ENCODE measurements around the gene ZNF560. TPM values are rescaled to one million over a fixed set of nuclear protein-coding genes. Genes with fewer than 3 reads are reported as not detected.

The ZNF560 gene
- total RNA-seq, 2 experiments from 2014 or later: not detected

DNA sequence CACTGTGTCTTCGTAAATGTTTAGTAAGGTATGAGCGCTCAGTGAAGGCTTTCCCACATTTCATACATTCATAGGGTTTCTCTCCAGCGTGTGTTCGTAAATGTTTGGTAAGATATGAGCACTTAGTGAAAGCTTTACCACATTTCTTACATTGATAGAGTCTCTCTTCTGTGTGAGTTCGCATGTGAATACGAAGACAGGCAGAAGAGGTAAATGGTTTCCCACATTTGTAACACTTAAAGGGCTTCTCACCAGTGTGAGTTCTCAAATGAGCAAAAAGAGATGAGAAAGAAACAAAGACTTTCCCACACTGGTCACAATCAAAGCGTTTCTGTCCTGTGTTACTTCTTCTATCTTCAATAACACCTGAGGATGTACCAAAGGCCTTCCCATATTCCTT is 31.3 kb downstream of the ZNF560 start:
- Histone ChIP-seq H3K9me2 (ENCODE audit: insufficient read depth, low read length) (no peaks in the 10 kb centered on the region), H3K9me3 (ENCODE audit: low read length) (peaks cover 33% of the 10 kb centered on the region), H3K27ac (ENCODE audit: low read depth, low read length, poor library complexity, severe bottlenecking) (no peak overlapping the region), H3K4me2 (ENCODE audit: low read length) (no peak overlapping the region), H4K20me1 (ENCODE audit: insufficient read depth, low read length) (no peaks in the 10 kb centered on the region), H3K4me1 (ENCODE audit: insufficient read depth, low read length, poor library complexity, severe bottlenecking) (no peaks in the 10 kb centered on the region), H3K36me3 (ENCODE audit: insufficient read depth, low read length) (no peaks in the 10 kb centered on the region), H2AFZ (ENCODE audit: low read length) (no peak overlapping the region), H3K79me2 (ENCODE audit: insufficient read depth, low read depth, low read length) (no peaks in the 10 kb centered on the region), H3K4me3 (ENCODE audit: low read depth, low read length, poor library complexity, severe bottlenecking) (no peak overlapping the region)
- TF ChIP-seq, protein P1, sequence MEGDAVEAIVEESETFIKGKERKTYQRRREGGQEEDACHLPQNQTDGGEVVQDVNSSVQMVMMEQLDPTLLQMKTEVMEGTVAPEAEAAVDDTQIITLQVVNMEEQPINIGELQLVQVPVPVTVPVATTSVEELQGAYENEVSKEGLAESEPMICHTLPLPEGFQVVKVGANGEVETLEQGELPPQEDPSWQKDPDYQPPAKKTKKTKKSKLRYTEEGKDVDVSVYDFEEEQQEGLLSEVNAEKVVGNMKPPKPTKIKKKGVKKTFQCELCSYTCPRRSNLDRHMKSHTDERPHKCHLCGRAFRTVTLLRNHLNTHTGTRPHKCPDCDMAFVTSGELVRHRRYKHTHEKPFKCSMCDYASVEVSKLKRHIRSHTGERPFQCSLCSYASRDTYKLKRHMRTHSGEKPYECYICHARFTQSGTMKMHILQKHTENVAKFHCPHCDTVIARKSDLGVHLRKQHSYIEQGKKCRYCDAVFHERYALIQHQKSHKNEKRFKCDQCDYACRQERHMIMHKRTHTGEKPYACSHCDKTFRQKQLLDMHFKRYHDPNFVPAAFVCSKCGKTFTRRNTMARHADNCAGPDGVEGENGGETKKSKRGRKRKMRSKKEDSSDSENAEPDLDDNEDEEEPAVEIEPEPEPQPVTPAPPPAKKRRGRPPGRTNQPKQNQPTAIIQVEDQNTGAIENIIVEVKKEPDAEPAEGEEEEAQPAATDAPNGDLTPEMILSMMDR (conservative IDR thresholded peaks at IDR 0.05; ENCODE audit: low read length): no peak
- no peak for TF ChIP-seq EZH2phosphoT487 (IDR thresholded peaks at IDR 0.05; ENCODE audit: borderline replicate concordance, low read depth, low read length)
- intact Hi-C loops (cut with micrococcal nuclease; ENCODE audit: unreplicated experiment): no loop called here
- no TSS peak for BruUV-seq (replicated peaks)
- ChIA-PET CTCF (ENCODE audit: unreplicated experiment) (no interaction called here), POLR2A (no interaction called here)
- no peak for DNase-seq (ENCODE audit: low spot score)

DNA sequence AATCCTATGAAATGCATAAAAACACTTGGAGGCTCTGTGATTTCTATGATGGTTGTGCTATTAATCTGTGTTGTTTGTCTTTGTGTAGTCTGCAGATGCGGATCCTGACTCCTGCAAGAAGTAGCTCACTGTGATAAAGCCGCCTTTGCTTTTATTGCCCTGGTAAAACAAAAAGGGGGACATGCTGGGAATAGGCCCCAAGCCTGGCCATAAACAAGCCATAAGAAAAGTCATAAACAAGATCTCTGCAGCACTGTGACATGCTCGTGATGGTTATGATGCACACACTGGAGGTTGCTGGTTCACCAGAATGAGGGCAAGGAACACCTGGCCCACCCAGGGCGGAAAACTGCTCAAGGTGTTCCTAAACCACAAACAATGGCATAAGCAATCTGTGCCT is 36.5 kb downstream of the ZNF560 start:
- H2AFZ ChIP-seq (ENCODE audit: low read length): no peak overlapping the region
- no peak overlapping the region for H3K4me2 ChIP-seq (ENCODE audit: low read length)
- no peak for TF ChIP-seq EZH2phosphoT487 (IDR thresholded peaks at IDR 0.05; ENCODE audit: borderline replicate concordance, low read depth, low read length)
- TF ChIP-seq, protein P1 (conservative IDR thresholded peaks at IDR 0.05; ENCODE audit: low read length): no peak
- no TSS peak for BruUV-seq (replicated peaks)
- DNase-seq (ENCODE audit: low spot score): no peak
- no peaks in the 10 kb centered on the region for H3K36me3 ChIP-seq (ENCODE audit: insufficient read depth, low read length)
- ChIA-PET CTCF (ENCODE audit: unreplicated experiment) (no interaction called here), POLR2A (interaction anchor here (0.6 to 0.7 kb wide), 2 partner anchors 51 to 656 kb away, joined by 4 to 6 read pairs; no protein-coding TSS in a partner anchor)
- H3K4me1 ChIP-seq (ENCODE audit: insufficient read depth, low read length, poor library complexity, severe bottlenecking): no peaks in the 10 kb centered on the region
- intact Hi-C loops (cut with micrococcal nuclease; ENCODE audit: unreplicated experiment): no loop called here
- H4K20me1 ChIP-seq (ENCODE audit: insufficient read depth, low read length): no peaks in the 10 kb centered on the region
- no peak overlapping the region for H3K27ac ChIP-seq (ENCODE audit: low read depth, low read length, poor library complexity, severe bottlenecking)
- H3K9me3 ChIP-seq (ENCODE audit: low read length): peaks cover 17% of the 10 kb centered on the region
- no peak overlapping the region for H3K4me3 ChIP-seq (ENCODE audit: low read depth, low read length, poor library complexity, severe bottlenecking)
- H3K79me2 ChIP-seq (ENCODE audit: insufficient read depth, low read depth, low read length): no peaks in the 10 kb centered on the region
- no peaks in the 10 kb centered on the region for H3K9me2 ChIP-seq (ENCODE audit: insufficient read depth, low read length)

DNA sequence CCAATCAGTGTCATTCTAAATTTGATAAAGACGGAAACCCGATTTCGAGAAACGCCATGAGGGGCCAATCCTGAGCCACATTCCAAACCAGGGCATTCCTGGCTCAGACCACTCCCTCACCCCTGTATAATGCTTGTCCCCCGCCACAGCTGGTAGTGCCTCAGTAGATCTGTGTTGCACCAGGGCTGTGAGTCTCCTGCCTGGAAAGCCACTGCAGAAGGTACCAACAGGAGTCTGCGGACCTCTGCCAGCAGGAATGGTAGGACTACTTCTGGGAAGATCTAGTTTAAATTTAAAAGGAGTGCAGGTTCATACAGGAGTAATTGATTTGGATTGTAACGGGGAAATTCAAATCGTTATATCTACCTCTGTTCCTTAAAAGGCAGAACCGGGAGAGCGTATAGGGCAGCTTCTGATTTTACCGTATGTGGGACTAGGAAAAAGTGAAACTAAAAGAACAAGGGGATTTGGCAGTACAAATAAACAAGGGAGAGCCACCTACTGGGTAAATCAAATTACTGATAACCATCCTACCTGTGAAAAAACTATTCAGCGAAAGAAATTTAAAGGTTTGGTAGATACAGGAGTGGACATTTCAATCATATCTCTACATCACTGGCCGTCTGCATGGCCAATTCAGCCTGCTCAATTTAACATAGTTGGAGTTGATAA is 42.3 kb downstream of the ZNF560 start:
- no peaks in the 10 kb centered on the region for H4K20me1 ChIP-seq (ENCODE audit: insufficient read depth, low read length)

More for the DNA sequence above, 42.3 kb downstream of the ZNF560 start:
- H3K36me3 ChIP-seq (ENCODE audit: insufficient read depth, low read length): no peaks in the 10 kb centered on the region
- no peak overlapping the region for H3K4me3 ChIP-seq (ENCODE audit: low read depth, low read length, poor library complexity, severe bottlenecking)
- ChIA-PET CTCF (ENCODE audit: unreplicated experiment) (no interaction called here), POLR2A (interaction anchor here (1.0 kb wide), 1 partner anchor 24 kb away, joined by 3 read pairs; no protein-coding TSS in a partner anchor)
- no peaks in the 10 kb centered on the region for H3K79me2 ChIP-seq (ENCODE audit: insufficient read depth, low read depth, low read length)
- intact Hi-C loops (cut with micrococcal nuclease; ENCODE audit: unreplicated experiment): no loop called here
- H2AFZ ChIP-seq (ENCODE audit: low read length): no peak overlapping the region
- DNase-seq (ENCODE audit: low spot score): no peak
- peaks cover 7% of the 10 kb centered on the region; the same call in 1 of the 2 replicates for H3K9me3 ChIP-seq (ENCODE audit: low read length)
- no peak for TF ChIP-seq EZH2phosphoT487 (IDR thresholded peaks at IDR 0.05; ENCODE audit: borderline replicate concordance, low read depth, low read length)
- TF ChIP-seq, protein P1 (conservative IDR thresholded peaks at IDR 0.05; ENCODE audit: low read length): no peak
- no peak overlapping the region for H3K4me2 ChIP-seq (ENCODE audit: low read length)
- H3K4me1 ChIP-seq (ENCODE audit: insufficient read depth, low read length, poor library complexity, severe bottlenecking): no peaks in the 10 kb centered on the region
- H3K27ac ChIP-seq (ENCODE audit: low read depth, low read length, poor library complexity, severe bottlenecking): no peak overlapping the region
- no peaks in the 10 kb centered on the region for H3K9me2 ChIP-seq (ENCODE audit: insufficient read depth, low read length)
- no TSS peak for BruUV-seq (replicated peaks)

Measured in OCI-LY7 (cell line).